Type B pancreatic cell (in vitro differentiated cells): ENCODE results near the gene TIE1. TPM values are rescaled to one million over a fixed set of nuclear protein-coding genes. Genes with fewer than 3 reads are reported as not detected.

Source experiments
- DNase-seq: peaks from one replicate; pipeline ENCODE4 v3.0.0; 2021; ENCODE audit warnings: mixed read lengths; ENCODE audit not compliant: unreplicated experiment; ENCODE audit errors: extremely low spot score
- H3K27ac Mint-ChIP-seq: 2 replicates; pipeline ENCODE4 v1.8.0; 2021; ENCODE audit warnings: mild to moderate bottlenecking, mixed read lengths
- H3K27me3 Mint-ChIP-seq: 2 replicates; pipeline ENCODE4 v1.8.0; 2021; ENCODE audit warnings: mixed read lengths
- H3K36me3 Mint-ChIP-seq: 2 replicates; pipeline ENCODE4 v1.8.0; 2021; ENCODE audit warnings: mixed read lengths
- H3K4me1 Mint-ChIP-seq: one replicate; pipeline ENCODE4 v1.8.0; 2021; ENCODE audit warnings: mixed read lengths; ENCODE audit not compliant: unreplicated experiment
- H3K4me3 Mint-ChIP-seq: 2 replicates; pipeline ENCODE4 v1.8.0; 2021; ENCODE audit warnings: mild to moderate bottlenecking, mixed read lengths
- H3K9me3 Mint-ChIP-seq: 2 replicates; pipeline ENCODE4 v1.8.0; 2021; ENCODE audit warnings: mixed read lengths
- total RNA-seq: library from RNA; stranded (reverse); gene quantifications from 2 replicates; pipeline ENCODE4 v1.2.1, GENCODE V29; 2021; ENCODE audit warnings: low replicate concordance
- TF ChIP-seq, protein P1 (sequence below): fragments of 200-600 bp; sonication (generic); conservative IDR thresholded peaks from 2 replicates; pipeline ENCODE4 v1.5.0; 2021; ENCODE audit warnings: antibody characterized with exemption, mild to moderate bottlenecking

Gene TIE1
- total RNA-seq, 1 donor from 2014 or later = 1.3 TPM

DNA sequence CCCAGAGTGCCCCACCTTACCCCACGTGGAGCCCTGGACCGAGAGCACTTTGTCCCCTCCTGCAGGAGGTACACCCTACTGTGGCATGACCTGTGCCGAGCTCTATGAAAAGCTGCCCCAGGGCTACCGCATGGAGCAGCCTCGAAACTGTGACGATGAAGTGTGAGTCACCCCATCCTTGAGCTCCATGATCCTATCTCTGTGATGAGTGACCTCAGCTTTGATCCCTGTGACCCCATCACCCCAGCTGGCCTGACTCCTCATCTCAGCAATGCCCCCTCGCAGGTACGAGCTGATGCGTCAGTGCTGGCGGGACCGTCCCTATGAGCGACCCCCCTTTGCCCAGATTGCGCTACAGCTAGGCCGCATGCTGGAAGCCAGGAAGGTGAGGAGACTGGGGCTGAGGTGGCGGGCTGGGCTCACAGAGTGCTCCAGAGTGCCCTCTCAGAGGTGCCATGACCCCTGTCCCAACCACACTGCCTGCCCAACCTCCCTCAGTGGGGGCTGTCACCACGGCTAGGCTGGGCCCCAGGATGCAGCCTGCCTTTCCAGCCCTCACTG, 20.6 kb downstream of the TIE1 start:
- no peaks in the 10 kb centered on the region for H3K4me1 Mint-ChIP-seq
- TF ChIP-seq, protein P1, sequence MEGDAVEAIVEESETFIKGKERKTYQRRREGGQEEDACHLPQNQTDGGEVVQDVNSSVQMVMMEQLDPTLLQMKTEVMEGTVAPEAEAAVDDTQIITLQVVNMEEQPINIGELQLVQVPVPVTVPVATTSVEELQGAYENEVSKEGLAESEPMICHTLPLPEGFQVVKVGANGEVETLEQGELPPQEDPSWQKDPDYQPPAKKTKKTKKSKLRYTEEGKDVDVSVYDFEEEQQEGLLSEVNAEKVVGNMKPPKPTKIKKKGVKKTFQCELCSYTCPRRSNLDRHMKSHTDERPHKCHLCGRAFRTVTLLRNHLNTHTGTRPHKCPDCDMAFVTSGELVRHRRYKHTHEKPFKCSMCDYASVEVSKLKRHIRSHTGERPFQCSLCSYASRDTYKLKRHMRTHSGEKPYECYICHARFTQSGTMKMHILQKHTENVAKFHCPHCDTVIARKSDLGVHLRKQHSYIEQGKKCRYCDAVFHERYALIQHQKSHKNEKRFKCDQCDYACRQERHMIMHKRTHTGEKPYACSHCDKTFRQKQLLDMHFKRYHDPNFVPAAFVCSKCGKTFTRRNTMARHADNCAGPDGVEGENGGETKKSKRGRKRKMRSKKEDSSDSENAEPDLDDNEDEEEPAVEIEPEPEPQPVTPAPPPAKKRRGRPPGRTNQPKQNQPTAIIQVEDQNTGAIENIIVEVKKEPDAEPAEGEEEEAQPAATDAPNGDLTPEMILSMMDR = no peak
- no peak overlapping the region for H3K27ac Mint-ChIP-seq
- no peaks in the 10 kb centered on the region for H3K9me3 Mint-ChIP-seq
- H3K27me3 Mint-ChIP-seq = no peaks in the 10 kb centered on the region
- H3K36me3 Mint-ChIP-seq = no peaks in the 10 kb centered on the region
- H3K4me3 Mint-ChIP-seq = no peak overlapping the region
- no peak for DNase-seq

GRCh38 chr1:43322506-43322905, 21.7 kb downstream of the TIE1 start:
- Mint-ChIP-seq H3K27ac (no peak overlapping the region), H3K36me3 (no peaks in the 10 kb centered on the region), H3K27me3 (no peaks in the 10 kb centered on the region), H3K4me1 (no peaks in the 10 kb centered on the region), H3K9me3 (peaks cover 5% of the 10 kb centered on the region), H3K4me3 (no peak overlapping the region)
- TF ChIP-seq, protein P1 = no peak
- no peak for DNase-seq

DNA sequence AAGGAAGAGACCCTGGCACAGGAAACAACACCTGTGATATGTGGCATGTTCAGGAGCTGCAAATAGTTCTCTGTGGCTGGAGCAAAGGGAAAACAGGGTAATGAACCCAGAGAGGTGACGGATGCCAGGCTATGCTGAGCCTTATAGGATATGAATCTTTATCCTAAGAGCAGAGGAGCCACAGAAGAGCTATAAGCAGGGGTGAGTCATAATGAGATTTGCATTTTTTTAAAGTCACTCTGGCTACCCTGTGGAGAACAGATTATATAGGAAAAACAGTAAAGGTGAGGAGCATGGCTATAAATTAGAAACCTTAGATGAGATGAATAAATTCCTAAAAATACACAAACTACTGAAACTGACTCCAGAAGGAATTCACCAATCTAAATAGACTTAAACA, 24.0 kb downstream of the TIE1 start:
- Mint-ChIP-seq H3K27me3 (no peaks in the 10 kb centered on the region), H3K9me3 (peaks cover 6% of the 10 kb centered on the region)

DNA sequence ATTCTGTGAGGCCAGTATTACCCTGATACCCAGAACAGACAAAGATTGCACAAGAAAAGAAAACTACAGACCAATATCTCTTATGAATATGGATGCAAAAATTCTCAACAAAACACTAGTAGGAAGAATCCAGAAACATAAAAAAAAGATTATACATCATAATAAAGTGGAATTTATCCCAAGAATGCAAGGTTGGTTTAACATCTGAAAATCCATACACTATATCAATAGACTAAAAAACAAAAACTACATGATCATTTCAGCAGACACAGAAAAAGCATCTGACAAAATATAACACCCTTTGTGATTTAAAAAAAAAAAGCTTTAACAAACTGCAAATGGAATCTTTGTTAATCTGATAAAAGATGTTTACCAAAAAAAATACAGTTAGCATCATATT, 24.6 kb downstream of the TIE1 start:
- H3K9me3 Mint-ChIP-seq = peaks cover 6% of the 10 kb centered on the region
- H3K27me3 Mint-ChIP-seq = no peaks in the 10 kb centered on the region
- no peak overlapping the region for H3K27ac Mint-ChIP-seq
- no peaks in the 10 kb centered on the region for H3K4me1 Mint-ChIP-seq
- no peak for DNase-seq
- H3K36me3 Mint-ChIP-seq = no peaks in the 10 kb centered on the region
- TF ChIP-seq, protein P1 = no peak
- H3K4me3 Mint-ChIP-seq = no peak overlapping the region

More for the DNA sequence above, 24.0 kb downstream of the TIE1 start:
- Mint-ChIP-seq H3K36me3 (no peaks in the 10 kb centered on the region), H3K27ac (no peak overlapping the region), H3K4me1 (no peaks in the 10 kb centered on the region), H3K4me3 (no peak overlapping the region)
- no peak for DNase-seq
- TF ChIP-seq, protein P1 = no peak

DNA sequence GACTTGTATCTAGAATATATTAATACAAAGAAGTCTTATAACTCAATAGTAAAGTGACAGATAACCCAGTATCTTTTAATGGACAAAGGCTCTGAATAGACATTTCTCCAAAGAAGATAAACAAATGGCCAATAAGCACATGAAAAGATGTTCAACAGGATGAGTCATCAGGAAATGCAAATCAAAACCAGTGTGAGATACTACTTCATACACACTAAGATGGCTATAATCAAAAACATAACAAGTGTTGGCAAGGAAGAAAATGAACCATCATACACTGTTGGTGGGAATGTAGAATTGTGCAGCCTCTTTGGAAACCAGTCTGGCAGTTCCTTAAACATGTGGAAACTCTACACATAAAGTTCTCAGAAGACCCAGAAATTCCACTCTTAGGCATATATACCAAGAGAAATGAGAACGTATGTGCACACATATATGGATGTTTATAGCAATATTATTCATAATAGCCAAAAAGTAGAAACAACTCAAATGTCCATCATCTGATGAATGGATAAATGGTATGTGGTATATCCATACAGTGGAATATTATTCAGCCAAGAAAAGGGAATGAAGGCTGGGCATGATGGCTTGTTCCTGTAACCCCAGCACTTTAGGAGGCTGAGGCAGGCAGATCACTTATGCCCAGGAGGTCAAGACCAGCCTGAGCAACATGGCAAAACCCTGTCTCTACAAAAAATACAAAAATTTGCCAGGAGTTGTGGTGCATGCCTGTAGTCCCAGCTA, 26.9 kb downstream of the TIE1 start:
- H3K27me3 Mint-ChIP-seq = no peaks in the 10 kb centered on the region
- TF ChIP-seq, protein P1 = no peak
- DNase-seq = no peak

More for the DNA sequence above, 26.9 kb downstream of the TIE1 start:
- Mint-ChIP-seq H3K36me3 (no peaks in the 10 kb centered on the region), H3K27ac (no peak overlapping the region), H3K4me1 (no peaks in the 10 kb centered on the region), H3K4me3 (no peak overlapping the region), H3K9me3 (peaks cover 6% of the 10 kb centered on the region)
